Retina (tissue), 1 donor: ENCODE results near the gene ZNF280A.

Experiments
- DNase-seq: peaks from one replicate; pipeline ENCODE4 v3.0.0-alpha.2; 2016

Gene ZNF280A

DNA sequence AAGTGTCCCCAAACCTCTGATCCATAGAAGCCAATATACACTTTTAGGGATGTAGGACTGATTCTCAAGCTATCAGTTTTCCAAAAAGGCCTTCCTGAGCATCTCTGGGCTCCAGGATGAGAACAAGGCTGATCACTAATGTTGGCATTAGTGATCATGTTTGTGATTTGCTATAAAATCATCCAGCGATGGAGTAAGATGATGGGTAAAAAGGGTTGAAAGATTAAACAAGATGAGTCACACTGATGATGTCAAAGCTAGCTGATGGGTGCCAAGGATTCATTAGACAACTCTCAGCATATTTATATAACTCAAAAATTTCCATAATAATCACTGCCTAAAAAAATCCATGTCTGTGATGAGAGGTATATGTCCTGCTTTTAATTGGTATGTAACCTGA lies 54.3 kb downstream of the ZNF280A start:
- no peak for DNase-seq

DNA sequence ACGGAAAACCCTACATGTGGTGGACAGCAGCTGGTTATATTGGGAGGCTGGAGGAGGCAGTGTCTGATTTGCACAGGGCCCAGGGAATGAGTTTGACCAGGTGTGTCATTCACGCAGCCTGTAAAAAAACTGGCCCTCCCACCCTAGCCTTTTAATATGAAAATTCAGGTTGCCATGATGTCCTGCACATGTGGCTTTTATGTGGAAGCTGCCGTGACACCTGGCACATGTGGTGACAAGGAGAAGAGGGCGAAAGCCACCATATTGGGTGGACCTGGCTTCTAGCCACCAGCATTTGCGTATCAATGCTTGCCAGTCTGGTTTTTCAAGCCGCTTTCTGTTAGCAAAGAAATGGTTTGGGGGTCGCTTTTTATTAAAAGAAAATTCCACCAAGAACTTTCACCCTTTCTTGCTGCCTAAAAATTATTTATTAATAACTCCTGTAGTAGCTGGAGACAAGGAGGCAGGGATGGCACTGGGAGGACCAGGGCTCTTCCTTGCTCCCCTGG lies 54.9 kb downstream of the ZNF280A start:
- DNase-seq: no peak

DNA sequence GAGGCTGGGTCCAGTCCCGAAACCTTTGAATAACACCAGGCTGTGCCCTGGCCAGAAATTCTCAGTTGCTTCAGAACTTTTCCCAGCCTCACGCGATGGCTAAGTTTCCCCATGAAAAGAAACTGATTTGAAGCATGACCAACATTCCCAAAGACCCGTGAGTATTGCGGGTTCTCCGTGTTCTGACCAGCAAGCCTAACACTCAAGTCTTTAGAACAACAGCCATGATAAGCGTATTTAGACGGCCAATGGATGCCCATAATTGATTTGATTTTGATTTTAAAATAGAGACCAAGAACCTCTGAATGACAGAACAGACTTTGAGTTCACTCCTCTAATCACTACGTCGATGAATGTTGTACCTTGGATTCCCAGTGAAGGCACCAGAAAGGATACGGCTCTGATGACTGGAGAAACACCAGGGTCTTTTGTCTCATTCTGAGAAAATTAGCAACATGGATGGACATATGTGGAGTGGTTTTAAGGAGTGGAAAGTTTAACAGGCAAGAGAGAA lies 55.5 kb downstream of the ZNF280A start:
- no peak for DNase-seq

- DNase-seq: peak; percentile 79
Measured at GRCh38 chr22:22463855-22464540, 56.1 kb downstream of the ZNF280A start.
